Astrocyte (in vitro differentiated cells and primary cell): ENCODE measurements around the gene C13orf46.

Source experiments
- CTCF ChIP-seq: IDR thresholded peaks from 2 replicates; pipeline ENCODE4 v1.5.1; 2011; ENCODE audit warnings: low read depth, mild to moderate bottlenecking, inconsistent platforms, low read length, moderate library complexity; ENCODE audit not compliant: insufficient read depth
- EZH2 ChIP-seq: IDR thresholded peaks from 2 replicates; pipeline ENCODE4 v1.6.1; 2012; ENCODE audit warnings: mild to moderate bottlenecking, low read length, inconsistent platforms; ENCODE audit not compliant: insufficient read depth

- TF ChIP-seq CTCF (no peak), EZH2 (no peak)
Observed at GRCh38 chr13:113965383-113965874, 8.4 kb downstream of the C13orf46 start.
